ENCODE results near the gene AHNAK2.
"Not testable (repeated sequence)": the region's sequence is repeated elsewhere in the genome, so short reads cannot be mapped to it uniquely, and the experiment has no call there.

AHNAK2 gene

GRCh38 chr14:104895207-104895785, 82.9 kb downstream of the AHNAK2 start:
- no peak for DNase-seq

GRCh38 chr14:104894331-104895206, 83.6 kb downstream of the AHNAK2 start:
- DNase-seq, result no peak

GRCh38 chr14:104893435-104894207, 84.6 kb downstream of the AHNAK2 start:
- DNase-seq, result peak; percentile 31

- no peak for DNase-seq
Observed at GRCh38 chr14:104892531-104893434, 85.4 kb downstream of the AHNAK2 start.

GRCh38 chr14:104891664-104892530, 86.3 kb downstream of the AHNAK2 start:
- DNase-seq, result no peak

- no peak for DNase-seq
Observed at GRCh38 chr14:104891121-104891551, 87.0 kb downstream of the AHNAK2 start.

GRCh38 chr14:104890292-104890691, 87.9 kb downstream of the AHNAK2 start:
- DNase-seq, result not testable (repeated sequence)

- no peak for DNase-seq
Observed at GRCh38 chr14:104889375-104889757, 88.8 kb downstream of the AHNAK2 start.

GRCh38 chr14:104888489-104889374, 89.4 kb downstream of the AHNAK2 start:
- DNase-seq, result no peak

- no peak for DNase-seq
Observed at GRCh38 chr14:104887623-104888488, 90.3 kb downstream of the AHNAK2 start.
